GM12878 (cell line): Measurements from ENCODE around the gene DOCK1.

Source experiments
- CREB1 ChIP-seq: IDR thresholded peaks from 2 replicates; pipeline ENCODE4 v1.6.1; 2012; ENCODE audit warnings: low read depth, mild to moderate bottlenecking, inconsistent platforms
- CTCF ChIP-seq, 3 experiments: IDR thresholded peaks in 2 of 3; conservative IDR thresholded peaks in 1 of 3; 2 replicates each; pipeline ENCODE4 v1.5.1; 2011; ENCODE audit warnings: low read depth in 3 of 3, low read length in 3 of 3, mild to moderate bottlenecking in 3 of 3, control low read depth in 2 of 3, moderate library complexity in 2 of 3, inconsistent platforms in 1 of 3, mixed read lengths in 1 of 3; ENCODE audit not compliant: control insufficient read depth in 2 of 3, insufficient read depth in 1 of 3; ENCODE audit errors: extremely low read depth in 1 of 3
- EZH2 ChIP-seq: IDR thresholded peaks from 2 replicates; pipeline ENCODE4 v1.6.1; 2012; ENCODE audit warnings: low read depth, mild to moderate bottlenecking, control low read depth, inconsistent platforms, low read length, borderline replicate concordance; ENCODE audit not compliant: control insufficient read depth
- HDAC2 ChIP-seq: fragments of 200-600 bp; sonication (generic); IDR thresholded peaks from 2 replicates; pipeline ENCODE4 v1.6.1; 2017
- PML ChIP-seq: IDR thresholded peaks from 2 replicates; pipeline ENCODE4 v1.6.1; 2012; ENCODE audit warnings: low read length, inconsistent platforms
- RFX5 ChIP-seq: IDR thresholded peaks from 2 replicates; pipeline ENCODE4 v1.6.1; 2011; ENCODE audit warnings: low read depth, low read length, improper control_type of control experiment
- SP1 ChIP-seq: IDR thresholded peaks from one replicate; pipeline ENCODE4 v1.6.1; 2011; ENCODE audit warnings: low read depth, low read length
- SPI1 ChIP-seq: IDR thresholded peaks from 2 replicates; pipeline ENCODE4 v1.6.1; 2011; ENCODE audit warnings: low read depth, mild to moderate bottlenecking, low read length, moderate library complexity, borderline replicate concordance; ENCODE audit not compliant: insufficient read depth
- TBL1XR1 ChIP-seq: IDR thresholded peaks from 2 replicates; pipeline ENCODE4 v1.6.1; 2012; ENCODE audit warnings: low read depth, low read length, improper control_type of control experiment
- TCF12 ChIP-seq: IDR thresholded peaks from 2 replicates; pipeline ENCODE4 v1.6.1; 2011; ENCODE audit warnings: low read depth, mild to moderate bottlenecking, low read length
- ZNF274 ChIP-seq: IDR thresholded peaks from one replicate; pipeline ENCODE4 v1.8.0; 2011; ENCODE audit not compliant: insufficient read length, insufficient read depth

DNA sequence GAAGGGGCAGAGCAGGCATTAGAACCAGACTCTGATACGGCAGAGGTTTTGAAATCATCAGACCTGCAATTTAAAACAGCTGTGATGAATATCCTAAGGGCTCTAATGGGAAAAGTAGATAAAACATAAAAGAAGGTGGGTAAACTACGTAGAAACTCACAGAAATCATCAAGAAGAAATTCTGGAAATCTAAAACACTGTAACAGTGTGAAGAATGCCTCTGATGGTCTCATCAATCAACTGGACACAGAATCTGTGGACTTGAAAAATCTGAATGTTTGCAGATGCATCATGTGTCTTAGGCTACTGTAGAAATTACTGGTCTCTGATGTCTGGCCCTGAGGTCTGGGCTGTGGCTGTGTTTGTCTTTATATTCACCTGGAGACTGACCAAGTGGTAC lies 470.8 kb downstream of the DOCK1 start:
- TF ChIP-seq TCF12 (no peak), HDAC2 (no peak), CTCF (IDR thresholded peaks at IDR 0.05 in 2 of 3, conservative IDR thresholded peaks at IDR 0.05 in 1 of 3; ENCODE audit: control insufficient read depth in 2 of 3, extremely low read depth in 1 of 3, insufficient read depth in 1 of 3, low read depth in 3 of 3, low read length in 3 of 3) (no peak), CREB1 (no peak), ZNF274 (no peak), SPI1 (no peak), RFX5 (no peak), PML (no peak), EZH2 (no peak), SP1 (no peak), TBL1XR1 (no peak)
